ENCODE data around the gene ADAMTS7. TPM values are rescaled to one million over a fixed set of nuclear protein-coding genes. Genes with fewer than 3 reads are reported as not detected.
A peak's percentile ranks its signal among the peaks of the same experiment; 100 is the strongest.
"Not testable (repeated sequence)": the region's sequence is repeated elsewhere in the genome, so short reads cannot be mapped to it uniquely, and the experiment has no call there.

The ADAMTS7 gene
- 16.3 TPM for total RNA-seq

DNA sequence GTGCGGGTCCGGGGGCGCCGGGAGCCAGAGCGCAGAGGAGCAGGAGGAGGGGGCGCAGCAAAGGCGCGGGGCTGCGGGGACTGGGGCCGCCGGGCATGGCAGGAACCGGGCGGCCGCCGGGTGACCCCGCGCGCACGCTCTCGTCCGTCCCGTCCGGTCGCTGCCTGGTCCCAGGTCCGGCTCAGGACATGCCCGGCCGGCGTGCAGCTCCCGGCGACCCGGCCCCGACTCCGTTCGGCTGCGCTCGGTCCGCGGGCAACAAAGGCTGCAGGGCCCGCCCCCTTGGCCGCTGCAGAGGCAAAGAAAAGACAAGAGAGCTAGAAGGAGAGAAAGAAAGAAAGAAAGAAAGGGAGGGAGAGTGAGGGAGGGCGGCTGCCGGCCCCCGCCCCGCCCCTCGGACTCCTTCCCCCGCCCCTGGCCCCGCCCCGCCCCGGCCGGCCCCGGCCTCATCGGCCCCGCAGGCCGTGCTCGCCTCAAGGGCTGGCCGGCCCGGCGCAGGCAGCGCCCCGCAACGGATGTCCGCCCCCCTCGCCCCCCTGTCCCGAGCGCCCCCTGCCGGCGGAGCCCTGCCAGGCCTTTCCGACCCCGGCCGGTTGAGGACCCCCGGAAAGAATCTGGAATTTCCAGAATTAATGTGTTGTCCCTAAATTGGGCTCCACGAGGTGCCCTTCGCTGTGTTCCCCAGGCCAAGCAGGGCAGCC is at the start of gene ADAMTS7:
ADAMTS7 (minus strand) TSS at position 341 of the 701 bp plus-strand sequence; CDS start at position 97, 244 bp downstream.
- DNase-seq = peak; percentile 87

DNA sequence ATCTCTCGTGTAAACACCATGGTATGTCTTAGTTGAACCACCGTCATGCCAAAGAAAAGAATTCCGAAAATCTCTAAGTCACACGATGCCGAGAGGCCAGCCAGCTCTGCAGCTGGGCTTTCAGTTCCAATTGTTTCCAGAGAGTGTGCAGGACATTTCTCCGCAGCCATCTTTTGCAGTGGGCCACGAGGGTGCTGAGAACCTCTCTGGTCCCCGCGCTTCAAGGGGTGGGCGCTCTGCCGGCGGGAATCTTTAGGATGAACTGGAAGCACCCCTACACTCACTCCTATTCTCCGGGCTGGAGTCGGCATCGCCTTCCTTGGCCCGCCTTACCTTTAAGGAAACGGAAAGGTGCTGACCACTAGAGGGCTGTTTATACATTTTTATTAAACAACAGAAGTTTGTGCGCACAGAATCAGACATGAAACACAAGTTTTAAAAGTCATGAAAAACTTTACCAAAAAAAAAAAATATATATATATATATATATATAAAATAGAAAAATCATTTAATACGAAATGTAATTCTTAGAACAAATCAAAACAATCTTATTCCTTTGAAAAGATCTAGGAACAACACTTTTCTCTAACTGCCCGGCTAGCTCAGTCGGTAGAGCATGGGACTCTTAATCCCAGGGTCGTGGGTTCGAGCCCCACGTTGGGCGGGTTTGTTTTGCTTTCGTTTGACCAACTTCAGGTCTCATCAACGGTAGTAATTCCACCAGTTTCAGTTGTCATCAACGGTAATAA is 48.9 kb upstream of the ADAMTS7 start:
- DNase-seq = peak; percentile 89

- DNase-seq = no peak
Observed at GRCh38 chr15:78855746-78856145, 44.5 kb upstream of the ADAMTS7 start.

DNA sequence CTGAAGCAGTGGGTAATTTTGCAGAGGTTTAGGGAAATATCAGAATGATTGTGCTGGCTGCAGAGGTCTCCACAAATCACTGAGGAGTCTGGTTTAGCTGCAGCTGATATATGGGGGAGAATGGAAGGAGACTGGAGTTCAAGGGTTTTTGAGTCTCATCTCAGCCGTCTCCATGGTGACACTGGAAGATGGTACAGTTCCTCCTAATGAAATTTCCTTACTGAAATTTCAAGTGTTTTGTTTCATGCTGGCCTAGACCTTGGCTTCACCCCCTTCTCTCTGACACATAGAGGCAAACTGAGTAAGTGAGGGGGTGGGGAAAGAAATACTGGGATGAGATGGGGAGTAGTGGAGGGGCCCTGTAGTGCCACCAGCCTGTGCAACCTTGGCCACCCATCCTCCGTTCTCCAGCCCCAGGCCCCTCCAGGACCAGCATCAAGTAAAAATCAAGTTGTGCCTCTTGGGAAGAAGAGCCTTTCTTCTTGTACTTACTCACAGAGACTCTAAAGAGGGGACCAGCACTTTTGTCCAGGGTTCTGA is 43.6 kb upstream of the ADAMTS7 start:
- DNase-seq = no peak

DNA sequence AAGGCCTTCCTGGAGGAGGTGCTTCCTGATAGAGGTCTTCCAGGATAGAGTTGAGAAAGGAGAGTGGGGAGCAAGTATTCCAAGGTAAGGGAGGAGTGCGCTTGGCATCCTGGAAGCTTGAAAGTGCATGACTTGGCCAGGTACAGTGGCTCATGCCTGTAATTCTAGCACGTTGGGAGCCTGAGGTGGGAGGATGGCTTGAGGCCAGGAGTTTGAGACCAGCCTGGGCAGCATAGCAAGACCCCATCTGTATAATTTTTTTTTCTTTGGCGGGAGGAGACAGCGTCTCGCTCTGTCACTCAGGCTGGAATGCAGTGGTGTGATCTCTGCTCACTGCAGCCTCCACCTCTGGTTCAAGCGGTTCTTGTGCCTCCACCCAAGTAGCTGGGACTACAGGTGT is 42.2 kb upstream of the ADAMTS7 start:
- DNase-seq = no peak

- DNase-seq = no peak
Observed at GRCh38 chr15:78850941-78851755, 39.9 kb upstream of the ADAMTS7 start.

DNA sequence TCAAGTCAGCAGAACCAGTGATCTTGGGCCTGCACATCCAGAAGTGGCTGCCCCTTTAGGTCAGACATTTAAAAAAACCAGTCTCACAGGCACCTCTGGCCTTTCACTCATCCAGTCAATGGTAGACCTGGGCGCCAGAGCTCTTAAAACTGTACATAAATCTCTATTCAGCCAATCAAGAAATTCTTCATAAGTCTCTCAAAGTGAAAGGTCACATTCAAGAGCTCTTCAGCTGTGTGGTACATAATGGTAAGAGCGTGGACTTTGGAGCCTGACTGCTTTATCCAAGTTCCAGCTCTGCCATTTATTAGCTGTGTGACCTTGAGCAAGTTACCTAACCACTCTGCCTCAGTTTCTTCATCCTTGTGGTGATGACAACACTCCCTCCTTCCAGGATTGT is 39.1 kb upstream of the ADAMTS7 start:
- no peak for DNase-seq

GRCh38 chr15:78847387-78847906 is 36.2 kb upstream of the ADAMTS7 start:
- DNase-seq = not testable (repeated sequence)

- DNase-seq = not testable (repeated sequence)
Observed at GRCh38 chr15:78846906-78847305, 35.6 kb upstream of the ADAMTS7 start.

DNA sequence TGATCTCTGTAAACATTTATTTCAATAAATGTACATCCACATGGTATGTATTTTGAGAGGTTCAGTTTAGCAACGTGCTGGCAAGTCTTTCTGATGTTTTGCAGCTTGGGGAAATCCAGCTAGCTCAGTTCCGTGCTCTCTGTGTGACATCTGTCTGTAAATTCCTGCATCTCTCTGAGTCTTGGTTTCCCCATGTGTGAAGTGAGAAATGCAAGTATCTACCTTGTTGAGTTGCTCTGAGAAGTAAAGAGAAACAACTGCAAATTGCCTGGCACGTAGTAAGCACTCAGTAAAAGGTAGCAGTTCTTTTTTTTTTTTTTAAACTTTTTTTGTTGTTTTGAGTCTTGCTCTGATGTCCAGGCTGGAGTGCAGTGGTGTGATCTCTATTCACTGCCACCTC is 31.3 kb upstream of the ADAMTS7 start:
- DNase-seq = no peak

DNA sequence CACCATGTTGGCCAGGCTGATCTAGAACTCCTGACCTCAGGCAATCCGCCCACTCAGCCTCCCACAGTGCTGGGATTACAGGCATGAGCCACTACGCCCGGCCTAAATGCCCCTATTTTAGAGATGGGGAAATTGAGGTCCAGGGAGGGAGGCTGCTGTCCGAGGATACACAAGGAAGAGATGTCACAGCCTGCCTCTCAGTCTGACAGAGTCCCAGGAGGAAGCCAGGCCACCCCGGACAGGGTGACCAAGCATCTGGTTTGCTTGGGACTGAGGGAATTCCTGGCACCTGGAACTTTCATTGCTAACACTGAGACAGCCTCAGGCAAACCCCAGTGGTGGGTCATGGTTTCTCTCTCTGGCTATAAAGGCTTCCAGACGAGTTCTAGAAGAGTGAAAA is 30.6 kb upstream of the ADAMTS7 start:
- DNase-seq = no peak

- DNase-seq = no peak
Observed at GRCh38 chr15:78841376-78841706, 30.1 kb upstream of the ADAMTS7 start.

DNA sequence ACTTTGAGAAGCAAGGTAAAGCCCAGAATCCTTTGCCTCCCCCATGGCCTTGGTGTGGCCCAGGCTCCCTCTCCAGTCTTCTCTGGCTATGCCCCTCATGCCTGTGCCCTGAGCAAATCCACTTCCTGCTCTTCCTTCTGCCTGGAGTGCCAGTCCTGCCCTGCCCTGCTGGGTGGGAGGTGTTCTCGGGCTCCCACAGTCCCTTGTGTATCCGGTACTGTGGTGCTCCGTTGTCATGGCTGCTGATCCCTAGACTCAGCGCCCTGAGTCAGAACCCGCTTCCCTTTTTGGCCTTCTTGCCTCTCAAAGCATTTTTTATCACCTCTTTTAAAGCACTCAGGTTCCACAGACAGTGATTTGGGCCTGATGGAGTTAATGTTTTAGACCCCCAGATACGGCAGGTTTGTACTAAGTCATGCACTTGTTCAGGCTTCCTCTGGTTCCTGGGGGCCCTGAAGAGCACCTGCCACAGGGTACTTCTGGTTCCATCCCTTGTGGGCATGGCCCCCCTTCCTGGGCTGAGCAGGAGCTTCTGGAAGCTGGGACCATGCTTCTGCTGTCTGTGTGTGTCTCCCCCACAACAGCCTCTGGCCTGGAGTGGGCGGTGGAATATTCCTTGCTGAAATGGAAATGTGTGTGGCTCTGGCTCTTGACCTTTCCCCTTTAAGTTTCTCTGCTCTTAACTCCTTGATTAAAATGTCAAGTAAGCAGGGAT is 29.6 kb upstream of the ADAMTS7 start:
- peak; percentile 15 for DNase-seq

GRCh38 chr15:78839151-78839550 is 27.9 kb upstream of the ADAMTS7 start:
- not testable (repeated sequence) for DNase-seq

DNA sequence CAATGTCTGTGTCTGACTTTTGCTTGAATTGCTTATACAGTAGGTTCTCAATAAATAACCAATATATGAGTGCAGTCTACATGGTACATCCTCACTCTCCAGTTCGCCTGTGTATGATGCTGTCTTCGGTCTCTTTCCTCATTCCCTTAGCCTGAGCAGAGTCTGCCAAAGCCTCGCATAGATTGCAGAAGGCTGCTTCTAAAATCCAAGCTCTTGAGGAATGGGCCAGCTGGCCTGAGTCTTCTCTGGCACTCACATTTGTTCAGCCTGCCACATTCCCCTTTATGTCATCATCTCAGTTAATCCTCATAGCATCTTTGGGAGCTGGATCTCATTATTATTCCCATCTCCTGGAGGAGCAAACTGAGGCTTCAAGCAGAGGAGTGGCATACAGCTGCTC is 27.2 kb upstream of the ADAMTS7 start:
- DNase-seq = peak; percentile 61

- DNase-seq = no peak
Observed at GRCh38 chr15:78837543-78837942, 26.3 kb upstream of the ADAMTS7 start.

- DNase-seq = no peak
Observed at GRCh38 chr15:78837131-78837530, 25.9 kb upstream of the ADAMTS7 start.

GRCh38 chr15:78836333-78836732 is 25.1 kb upstream of the ADAMTS7 start:
- DNase-seq = no peak

- no peak for DNase-seq
Observed at GRCh38 chr15:78831229-78832207, 20.3 kb upstream of the ADAMTS7 start.

- no peak for DNase-seq
Observed at GRCh38 chr15:78830514-78831228, 19.4 kb upstream of the ADAMTS7 start.
